ENCODE measurements around the gene FBLN2.

The FBLN2 gene

DNA sequence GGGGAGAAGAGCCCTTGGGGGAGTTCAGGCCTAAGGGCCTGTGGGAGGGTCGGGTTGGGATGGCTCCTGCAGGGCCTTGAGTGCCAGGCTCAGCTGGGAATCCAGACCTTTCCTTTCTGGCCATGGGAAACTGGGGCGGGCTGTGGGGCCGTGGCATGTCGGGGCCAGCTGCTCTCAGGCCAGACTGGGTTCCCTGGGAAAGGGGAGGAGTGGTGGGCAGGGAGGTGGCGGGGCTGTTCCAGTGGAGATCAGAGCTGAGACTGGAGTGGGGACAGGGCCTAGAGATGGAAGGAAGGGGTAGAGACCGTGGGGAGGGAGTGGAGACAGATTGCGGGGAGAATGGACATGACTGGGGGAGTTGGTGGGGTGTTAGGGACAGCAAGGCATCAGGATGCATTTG, 20.3 kb downstream of the FBLN2 start:
- no peak for DNase-seq

DNA sequence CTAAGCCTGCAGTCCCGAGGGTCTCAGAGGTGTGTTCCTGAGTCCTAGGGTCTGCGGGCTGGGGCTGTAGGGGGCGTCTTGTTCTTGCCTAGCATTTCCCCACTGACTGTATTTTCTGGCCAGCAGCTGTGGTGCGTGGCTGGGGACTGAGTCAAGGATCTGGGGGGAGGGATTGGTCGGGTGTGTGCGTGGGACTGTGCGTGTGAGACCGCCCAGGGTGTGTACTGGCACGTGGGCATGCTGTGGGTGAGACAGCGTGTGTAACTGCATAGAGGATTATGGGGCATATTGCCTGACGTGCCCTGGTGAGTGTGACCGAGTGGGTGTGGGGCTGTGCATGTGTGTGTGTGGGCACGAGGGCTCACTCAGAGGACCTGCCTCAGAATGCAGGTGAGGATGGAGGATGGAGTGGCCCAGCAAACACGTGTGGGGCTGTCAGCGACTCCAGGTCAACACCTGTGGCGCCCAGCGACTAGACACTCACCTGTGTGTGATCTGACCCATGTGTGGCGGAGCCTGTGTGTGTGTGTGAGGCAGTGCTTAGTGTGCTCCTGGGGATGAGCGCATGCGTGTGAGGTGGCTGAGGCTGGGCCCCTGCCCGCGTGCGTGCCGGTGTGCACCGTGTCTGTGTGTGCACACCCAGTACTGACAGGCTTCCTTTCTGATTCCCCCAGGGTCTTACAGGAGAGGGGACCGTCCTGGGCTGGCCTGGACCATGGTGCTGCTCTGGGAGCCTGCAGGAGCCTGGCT, 20.9 kb downstream of the FBLN2 start:
- no peak for DNase-seq

DNA sequence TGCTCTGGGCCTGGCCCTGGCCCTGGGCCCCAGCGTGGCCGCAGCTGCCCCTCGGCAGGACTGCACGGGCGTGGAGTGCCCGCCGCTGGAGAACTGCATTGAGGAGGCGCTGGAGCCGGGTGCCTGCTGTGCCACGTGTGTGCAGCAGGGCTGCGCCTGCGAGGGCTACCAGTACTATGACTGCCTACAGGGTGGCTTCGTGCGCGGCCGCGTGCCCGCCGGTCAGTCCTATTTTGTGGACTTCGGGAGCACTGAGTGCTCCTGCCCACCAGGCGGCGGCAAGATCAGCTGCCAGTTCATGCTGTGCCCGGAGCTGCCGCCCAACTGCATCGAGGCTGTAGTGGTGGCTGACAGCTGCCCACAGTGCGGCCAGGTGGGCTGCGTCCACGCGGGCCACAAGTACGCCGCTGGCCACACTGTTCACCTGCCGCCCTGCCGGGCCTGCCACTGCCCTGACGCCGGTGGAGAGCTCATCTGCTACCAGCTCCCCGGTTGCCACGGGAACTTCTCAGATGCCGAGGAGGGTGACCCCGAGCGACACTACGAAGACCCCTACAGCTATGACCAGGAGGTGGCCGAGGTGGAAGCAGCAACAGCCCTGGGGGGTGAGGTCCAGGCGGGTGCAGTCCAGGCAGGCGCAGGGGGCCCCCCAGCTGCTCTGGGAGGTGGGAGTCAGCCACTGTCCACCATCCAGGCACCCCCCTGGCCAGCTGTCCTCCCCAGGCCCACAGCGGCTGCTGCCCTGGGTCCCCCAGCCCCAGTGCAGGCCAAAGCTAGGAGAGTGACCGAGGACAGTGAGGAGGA, 21.7 kb downstream of the FBLN2 start:
- no peak for DNase-seq

DNA sequence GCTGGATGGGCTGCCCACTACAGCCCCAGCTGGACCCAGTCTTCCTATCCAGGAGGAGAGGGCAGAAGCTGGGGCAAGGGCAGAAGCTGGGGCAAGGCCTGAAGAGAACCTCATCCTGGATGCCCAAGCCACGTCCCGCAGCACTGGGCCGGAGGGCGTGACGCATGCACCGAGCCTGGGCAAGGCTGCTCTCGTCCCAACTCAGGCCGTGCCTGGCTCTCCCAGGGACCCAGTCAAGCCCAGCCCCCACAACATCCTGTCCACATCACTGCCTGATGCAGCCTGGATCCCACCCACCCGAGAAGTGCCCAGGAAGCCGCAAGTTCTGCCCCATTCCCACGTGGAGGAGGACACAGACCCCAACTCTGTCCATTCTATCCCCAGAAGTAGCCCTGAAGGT, 22.3 kb downstream of the FBLN2 start:
- no peak for DNase-seq

DNA sequence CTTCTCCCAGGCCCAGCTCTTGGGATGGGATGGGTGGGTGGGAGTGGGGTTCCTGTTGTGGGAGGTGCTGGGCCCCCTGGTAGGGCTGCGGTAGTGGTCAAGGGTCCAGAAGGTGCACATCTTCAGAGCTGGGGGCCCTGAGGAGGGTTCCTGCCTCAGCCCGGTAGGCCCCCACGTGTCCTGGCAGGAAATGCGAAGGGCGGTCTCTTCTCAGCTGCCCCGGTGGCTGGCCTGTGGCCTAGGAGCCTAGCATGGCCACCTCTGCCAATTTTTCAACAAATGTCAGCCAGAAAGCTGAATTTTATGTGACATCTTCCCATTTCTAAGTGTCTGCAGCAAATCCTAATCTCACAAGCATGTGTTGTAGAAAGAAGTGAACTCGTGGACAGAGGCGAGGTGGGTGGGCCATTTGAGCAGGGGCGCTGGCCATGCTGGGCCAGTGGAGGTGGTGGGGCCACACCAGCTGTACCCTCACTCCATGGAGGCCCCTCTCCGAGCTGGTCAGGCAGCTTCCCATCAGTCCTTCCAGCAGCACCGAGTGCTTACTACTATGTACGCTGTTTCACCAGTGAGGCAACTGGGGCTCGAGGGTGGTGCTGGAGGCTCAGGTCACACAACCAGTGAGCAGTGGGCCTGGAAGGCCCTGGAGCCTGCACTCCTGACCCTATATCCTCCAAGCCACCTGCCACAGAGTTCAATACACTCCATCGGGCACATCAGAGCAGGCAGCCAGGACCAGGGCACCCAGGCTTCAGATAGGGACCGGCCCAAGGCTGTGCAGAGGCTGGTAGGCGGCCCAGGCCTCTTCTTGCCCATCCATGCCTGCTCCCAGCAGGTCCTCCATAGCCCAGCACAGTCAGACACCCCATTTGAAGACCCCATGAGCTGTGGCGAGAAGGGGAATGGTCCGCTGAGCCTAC, 23.2 kb downstream of the FBLN2 start:
- no peak for DNase-seq

DNA sequence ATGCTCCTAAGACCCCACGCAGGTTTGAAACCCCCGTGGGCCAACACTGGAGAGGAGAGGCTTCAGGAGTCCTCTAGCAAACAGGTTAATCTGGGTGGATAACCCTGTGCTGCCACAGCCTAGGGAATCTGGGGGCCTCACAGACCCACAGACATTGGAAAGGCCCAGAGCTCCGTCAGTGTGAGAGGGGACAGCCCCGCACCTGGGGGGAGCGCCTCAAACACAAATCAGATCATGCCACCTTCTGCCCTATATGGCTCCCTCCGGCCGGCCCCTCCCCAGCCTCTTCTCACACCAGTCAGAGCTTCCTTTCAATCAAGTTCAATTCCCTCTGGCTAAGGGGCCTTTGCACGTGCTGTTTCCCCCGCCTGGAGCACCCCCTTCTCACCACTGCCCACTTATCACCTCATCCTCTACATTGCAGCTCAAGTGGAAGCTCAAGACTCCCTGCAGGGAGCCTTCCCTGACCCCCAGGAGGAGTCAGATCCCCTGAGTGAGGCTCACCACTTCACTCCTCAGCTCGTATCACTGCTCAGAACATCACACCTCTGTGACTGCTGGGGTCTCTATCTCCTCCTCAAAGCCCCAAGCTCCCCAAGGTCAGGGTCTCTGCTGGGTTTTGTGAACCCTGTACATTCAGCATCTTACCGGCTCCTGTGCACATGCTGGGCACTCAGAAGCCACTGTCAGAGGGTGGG, 24.1 kb downstream of the FBLN2 start:
- DNase-seq = no peak

DNA sequence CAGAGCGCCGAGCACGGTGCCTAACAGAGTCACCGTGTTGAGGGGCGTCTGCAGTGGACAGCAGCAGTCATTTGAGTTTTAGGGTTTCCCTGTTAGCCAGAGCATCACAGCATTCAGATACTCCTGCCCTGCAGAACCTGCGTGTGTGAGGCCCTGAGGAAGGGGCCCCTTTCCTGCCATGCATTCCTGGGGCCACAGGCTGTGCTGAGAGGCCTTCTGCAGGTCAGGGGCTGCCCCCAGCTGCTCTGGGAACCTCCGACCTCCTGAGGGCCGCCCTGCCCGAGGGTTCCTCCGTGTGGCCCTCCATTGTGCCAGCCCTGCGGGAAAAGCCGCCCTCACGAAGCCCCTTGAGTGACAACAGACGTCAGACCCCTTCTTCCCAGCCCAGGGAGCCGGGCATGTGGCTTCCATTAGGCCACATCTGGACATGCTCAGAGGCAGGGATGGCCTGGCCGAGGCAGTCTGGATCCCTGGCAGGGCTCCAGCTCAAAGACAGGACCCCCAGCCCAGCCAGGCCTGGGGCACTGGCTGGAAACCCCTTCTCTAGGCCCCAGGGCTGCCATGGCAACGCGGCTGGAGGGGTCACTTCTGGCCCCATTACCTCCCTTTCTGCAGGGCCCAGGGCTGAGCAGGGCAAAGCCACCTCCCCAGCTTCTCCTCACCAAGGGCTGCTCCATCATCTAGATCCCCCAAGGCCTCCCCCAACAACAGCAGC, 25.3 kb downstream of the FBLN2 start:
- peak; percentile 80 for DNase-seq

DNA sequence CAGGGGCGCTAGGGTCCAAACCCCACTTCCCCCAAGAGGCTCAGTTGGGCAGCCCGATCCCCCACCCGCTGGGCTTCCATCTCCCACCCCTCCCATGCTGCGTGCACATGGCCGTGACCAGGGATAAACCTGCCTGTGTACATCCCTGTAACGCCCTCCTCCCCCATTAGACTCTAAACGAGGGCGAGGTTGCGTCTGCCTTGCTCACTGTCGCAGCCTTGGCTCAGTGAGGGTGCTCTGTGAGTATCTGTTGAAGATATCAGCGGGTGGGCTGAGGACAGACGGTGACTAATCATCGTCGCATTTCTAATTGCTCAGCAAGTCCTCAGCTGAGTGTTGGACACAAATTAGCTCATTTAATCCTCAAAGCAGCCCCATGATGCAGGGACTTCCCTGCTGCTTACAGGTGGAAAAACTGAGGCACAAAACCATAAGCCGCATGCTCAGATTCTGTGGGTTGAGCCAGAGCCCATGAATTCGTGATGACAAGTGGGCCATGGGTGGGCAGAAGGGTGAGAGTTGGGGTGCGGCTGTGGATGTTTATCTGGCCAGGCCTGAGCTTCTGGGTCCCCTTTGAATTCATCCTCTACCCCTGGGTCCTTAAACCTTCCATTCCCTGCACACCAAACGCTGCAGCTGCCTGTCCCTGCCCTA, 26.0 kb downstream of the FBLN2 start:
- peak; percentile 75 for DNase-seq

DNA sequence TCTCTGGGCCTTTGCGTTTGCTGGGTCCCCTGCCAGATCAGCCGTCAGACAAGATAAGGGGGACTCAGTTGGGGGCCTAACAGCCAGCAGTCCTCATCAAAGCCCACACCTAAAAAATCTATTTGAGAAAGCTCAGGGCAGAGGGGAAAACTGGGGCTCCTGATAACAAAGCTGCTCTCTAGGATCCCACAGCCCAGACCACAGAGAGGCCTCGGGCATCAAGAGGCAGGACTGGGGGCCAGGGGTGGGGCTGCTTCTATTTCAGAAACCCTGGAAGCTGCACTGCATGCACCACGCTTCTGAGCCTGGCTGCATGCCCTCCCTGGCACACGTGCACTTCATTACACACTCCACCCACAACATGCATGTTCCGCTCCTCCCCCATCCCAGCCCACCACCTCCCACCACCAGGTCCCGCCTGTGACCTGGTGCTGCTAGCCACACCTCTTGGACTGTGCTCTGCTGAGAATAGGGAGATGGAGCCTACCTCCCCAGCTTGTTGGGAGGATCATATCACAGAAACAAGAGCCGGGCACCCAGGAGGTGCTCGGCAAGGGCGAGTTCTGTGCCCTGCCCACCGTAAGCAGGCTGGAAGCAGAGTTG, 26.6 kb downstream of the FBLN2 start:
- peak; percentile 69 for DNase-seq

DNA sequence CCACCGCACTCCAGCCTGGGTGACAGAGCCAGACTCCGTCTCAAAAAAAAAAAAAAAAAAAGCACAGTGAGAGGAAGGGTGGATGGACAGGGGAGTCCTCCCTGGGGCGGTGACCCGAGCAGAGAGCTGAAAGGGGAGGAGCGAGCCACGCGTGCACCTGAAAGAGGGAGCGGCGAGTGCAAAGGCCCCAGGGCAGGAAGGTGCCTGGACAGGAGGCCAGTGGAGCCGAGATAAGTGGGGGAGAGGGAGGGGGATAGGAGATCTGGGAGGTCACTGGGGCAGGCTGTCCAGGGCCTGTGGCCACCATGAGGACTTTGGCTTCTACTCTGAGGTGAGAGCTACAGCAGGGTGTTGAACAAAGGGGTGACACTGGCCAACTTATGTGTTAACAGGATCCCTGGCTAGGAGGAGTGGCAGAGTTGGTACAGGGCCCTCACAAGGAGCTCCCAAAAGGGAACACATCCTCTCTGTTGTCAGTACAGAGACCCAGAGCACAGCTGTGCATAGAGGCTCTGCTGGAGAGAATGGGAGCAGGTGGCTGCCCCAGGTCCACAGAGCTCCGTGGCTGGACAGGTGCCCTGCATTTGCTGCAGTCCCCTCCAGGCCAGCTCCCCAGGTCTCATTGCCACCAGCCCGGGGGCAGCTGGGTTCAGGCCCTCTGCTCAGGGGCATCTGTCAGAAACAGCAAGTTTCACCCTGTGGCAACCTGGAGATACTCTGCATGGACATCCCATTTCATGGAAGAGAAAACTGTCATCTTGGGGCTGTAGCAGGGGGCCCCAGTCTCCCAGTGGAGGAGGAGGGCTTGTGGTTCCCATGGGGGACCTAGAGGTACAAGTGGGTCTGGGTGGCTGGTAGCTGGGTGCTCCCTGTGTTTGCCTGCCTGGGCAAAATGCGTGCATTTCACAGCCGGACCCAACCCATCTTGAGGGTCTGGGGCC, 28.5 kb downstream of the FBLN2 start:
- DNase-seq = no peak

DNA sequence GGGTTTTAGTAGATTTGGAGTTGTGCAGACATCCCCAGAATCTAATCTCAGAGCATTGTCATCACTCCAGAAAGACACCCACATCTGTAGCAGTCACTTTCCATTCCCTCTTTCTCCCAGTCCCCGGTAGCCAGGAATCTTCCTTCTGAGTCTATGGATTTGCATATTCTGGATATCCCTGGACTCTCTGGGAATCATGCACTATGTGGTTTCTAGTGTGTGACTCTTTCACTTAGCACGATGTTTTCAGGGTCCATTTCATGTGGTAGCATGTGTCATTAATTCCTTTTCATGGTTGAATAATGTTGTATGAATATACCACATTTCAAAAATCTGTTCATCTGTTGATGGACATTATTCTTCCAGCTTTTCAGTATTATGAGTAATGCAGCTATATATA, 29.3 kb downstream of the FBLN2 start:
- DNase-seq = no peak

DNA sequence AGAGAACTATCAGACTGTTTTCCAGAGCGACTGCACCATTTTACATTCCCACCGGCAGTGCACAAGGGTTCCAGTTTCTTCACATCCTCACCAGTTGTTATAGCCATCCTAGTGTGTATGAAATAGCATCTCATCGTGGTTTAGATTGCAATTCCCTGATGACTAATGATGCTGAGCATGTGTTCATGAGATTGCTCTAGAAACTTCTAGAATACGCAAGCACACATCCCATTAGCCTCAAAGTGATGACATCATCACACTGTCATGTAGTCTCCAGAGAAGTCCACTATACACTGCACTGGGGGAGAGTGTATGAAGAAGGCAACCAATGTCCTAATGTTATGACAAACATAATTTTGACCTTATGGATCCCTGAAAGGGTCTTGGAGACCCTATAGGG, 30.1 kb downstream of the FBLN2 start:
- DNase-seq = no peak

DNA sequence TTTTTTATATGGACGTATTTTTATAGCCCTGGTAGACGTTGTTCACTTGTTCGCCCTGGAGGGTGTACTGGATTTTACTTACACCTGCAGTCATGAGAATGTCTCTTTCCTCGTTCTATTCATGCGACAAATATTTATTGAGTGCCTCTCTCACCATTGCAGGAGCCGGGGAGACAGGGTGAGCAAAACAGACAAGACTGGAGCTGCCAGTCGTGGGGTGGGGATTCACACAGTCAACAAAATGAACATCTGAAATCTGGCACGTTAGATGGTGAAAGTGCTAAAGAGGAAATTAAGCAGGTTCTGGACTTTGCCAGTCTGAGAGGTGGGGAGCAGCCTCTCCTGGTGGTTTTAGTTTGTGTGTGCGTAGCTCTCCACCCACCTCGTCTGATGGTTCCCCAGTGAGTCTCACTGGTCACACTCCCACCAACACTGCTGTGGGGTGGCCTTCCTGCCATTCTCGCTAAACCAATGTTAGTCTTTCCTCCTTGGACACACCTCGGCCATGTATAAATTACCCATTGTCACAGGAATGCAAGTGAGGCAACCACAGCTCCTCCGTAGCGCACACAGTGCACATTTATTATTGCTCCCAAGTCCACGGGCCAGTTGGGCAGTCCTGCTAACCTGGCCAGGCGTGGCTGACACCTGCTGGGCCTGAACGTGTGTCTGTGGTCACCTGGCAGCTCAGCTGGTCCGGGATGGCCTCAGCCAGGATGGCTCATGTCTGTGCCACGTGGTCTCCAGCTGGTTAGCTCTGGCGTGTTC, 31.5 kb downstream of the FBLN2 start:
- DNase-seq = no peak

DNA sequence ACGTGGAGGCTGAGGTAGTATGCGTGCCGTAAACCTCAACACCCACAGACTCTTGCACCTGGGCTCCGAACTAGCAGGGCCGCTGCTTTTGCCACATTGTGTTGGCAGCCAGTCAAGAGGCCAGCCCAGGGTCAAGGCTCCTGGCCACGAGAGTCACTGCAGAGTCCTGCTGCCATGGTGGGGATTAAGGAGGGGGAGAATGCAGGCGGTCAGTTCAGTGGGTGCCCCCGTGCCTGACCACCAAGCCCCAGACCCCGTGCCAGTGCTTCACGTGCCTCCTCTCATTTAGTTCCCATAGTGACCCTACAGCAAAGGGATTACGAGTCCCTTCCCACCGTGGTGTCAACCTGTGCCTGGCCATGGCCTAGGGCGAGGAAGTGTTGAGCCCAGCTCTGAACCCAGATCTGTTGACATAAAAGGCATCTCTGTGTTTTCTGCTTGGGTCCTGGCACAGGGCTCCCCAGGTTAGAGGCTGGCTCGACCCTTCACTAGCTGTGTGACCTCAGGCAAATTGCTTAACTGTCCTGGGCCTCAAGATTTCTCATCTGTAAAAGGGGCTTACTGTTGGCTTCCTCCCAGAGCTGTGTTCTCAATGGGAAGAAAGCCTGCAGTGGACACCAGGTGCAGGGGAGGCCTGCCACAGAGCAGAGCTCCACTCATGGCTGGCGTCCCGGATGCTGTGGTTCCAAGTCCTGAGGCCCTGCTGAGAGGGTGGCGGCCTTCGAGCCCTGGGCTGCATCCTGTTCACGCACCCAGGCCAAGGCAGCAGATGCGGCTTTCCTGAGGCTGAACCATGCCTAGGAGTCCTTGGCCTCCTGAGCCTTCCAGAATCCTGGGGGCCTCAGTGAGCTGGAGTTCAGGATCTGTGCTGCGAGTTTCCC, 32.8 kb downstream of the FBLN2 start:
- no peak for DNase-seq

DNA sequence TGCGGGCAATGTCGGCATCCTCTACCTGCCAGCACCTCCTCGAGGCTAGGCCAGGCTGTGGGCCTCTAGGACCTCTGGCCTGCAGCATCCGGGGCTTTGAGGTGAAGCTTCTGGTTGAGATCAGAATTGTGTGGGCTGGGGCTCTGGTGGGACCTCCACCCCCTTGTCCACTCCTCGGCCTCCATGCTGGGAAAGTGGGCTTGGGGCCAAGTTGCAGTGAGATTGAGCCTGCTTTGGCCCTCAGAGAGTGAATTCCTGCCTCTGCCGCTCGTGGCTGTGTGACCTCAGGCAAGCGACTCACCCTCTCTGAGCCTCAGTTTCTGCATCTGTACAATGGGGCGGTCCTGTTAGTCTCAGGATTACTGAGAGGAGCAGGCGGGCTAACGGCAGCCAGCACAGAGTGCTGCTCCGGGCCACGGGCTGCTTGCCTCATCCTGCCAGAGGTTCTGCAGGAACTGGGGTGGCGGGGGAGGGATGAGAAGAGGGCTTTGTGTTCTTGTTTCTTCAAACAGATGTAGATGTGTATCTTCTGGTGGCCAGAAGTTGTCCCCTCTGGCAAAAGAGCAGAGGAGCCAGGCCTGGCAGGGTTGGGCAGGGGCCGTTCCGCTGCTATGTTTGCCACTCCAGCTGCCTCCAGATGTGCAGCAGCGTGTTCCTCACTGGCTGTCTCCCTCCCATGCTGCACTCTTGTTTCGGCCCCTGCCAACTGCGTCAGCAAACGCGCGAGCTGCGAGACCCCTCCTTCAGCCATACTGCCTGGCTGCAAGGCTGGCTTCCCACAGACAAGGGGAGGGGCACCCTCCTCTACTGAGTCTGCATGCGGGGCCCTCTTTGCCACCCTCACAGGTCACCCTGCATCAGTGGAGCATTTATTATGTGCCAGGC, 33.7 kb downstream of the FBLN2 start:
- peak; percentile 54 for DNase-seq

DNA sequence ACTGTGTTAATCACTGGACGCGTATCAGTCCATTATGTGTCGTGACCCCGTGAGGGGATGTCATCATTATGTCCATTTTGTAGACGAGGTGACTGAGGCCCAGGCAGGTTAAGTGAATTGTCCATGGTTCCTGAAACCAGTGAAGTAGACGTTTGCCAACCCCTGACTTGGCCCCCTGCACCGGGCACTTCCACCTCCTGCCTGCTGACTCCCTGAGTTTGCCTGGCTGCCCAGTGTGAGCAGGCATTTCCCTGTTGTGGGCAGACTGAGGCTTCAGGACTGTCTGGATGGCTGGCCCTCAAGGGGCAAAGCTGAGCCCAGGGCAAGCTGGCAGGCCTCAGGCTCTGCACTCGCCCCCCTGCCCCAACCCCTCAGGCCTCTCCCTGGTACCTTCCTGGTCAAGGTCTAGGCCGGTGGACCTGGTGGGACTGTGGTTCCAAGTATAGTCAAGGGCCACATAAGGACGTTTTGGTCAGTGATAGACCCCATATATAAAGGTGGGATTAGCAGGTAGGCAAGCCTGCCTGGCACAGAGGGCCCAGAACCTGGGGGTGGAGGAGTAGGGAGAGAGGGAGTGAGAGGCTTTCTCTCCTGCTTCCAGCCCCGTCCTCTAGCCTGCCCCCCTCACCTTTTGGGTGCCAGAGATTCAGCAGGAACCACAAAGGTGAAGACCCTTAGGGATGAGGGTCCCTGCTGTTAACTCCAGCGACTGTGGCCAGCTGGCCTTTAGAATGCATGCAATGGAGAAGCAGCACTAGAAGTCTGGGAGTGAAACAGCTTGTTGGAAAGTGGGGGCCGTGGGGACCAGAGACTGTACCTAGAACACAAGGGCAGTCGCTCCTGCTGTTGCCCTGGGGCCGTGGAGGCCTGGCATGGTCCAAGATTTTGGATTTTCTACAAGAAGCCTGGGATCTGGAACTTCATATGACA, 34.6 kb downstream of the FBLN2 start:
- DNase-seq = no peak
